PC-9 (cell line): ENCODE measurements around the gene SLC22A4.

Experiments
- EZH2 ChIP-seq: fragments of 200-600 bp; sonication (generic); IDR thresholded peaks from 2 replicates; pipeline ENCODE4 v1.8.0; 2017; ENCODE audit warnings: antibody characterized with exemption, low read depth
- TF ChIP-seq, protein P1 (sequence below): fragments of 200-600 bp; sonication (generic); conservative IDR thresholded peaks from 2 replicates; pipeline ENCODE4 v1.6.1; 2017; ENCODE audit warnings: mixed run types, antibody characterized with exemption, mild to moderate bottlenecking, moderate library complexity

DNA sequence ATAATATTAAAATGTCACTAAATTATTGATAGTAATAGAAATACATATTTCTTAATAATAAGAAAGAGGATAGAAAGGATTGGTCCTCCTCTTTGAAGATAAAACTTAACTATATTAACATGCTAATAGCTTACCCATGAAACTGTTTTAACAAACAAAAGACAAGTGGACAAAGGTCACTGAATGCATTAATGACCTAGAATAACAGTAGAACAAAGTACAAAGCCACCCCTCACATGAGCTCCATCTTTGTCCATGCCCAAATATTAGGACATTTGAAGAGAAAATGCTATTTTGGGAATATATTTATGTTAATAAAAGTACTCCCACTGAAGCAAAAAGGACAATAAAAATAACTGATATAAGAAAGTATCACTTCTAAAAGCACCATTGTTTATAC is 41.2 kb downstream of the SLC22A4 start:
- TF ChIP-seq, protein P1, sequence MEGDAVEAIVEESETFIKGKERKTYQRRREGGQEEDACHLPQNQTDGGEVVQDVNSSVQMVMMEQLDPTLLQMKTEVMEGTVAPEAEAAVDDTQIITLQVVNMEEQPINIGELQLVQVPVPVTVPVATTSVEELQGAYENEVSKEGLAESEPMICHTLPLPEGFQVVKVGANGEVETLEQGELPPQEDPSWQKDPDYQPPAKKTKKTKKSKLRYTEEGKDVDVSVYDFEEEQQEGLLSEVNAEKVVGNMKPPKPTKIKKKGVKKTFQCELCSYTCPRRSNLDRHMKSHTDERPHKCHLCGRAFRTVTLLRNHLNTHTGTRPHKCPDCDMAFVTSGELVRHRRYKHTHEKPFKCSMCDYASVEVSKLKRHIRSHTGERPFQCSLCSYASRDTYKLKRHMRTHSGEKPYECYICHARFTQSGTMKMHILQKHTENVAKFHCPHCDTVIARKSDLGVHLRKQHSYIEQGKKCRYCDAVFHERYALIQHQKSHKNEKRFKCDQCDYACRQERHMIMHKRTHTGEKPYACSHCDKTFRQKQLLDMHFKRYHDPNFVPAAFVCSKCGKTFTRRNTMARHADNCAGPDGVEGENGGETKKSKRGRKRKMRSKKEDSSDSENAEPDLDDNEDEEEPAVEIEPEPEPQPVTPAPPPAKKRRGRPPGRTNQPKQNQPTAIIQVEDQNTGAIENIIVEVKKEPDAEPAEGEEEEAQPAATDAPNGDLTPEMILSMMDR: no peak
- no peak for TF ChIP-seq EZH2
